HCT116 (cell line): ENCODE measurements around the gene SVEP1. TPM values are rescaled to one million over a fixed set of nuclear protein-coding genes. Genes with fewer than 3 reads are reported as not detected.

ENCODE experiments used
- ATAC-seq: fragments of 200-7000 bp; cut with Tn5 transposase; 2 replicates; pipeline ENCODE4 v1.9.1; 2020; ENCODE audit warnings: mild to moderate bottlenecking, moderate library complexity
- BruUV-seq: library from RNA; stranded (reverse); fragments of 400-500 nt; replicated peaks from 2 replicates; lab custom pipeline; 2021; lab: Mats Ljungman, UMichigan
- CTCF ChIA-PET: fragments of 300-600 bp; sonication (Branson Sonifier 250); formaldehyde crosslinking; loops from one replicate; lab custom pipeline; 2021; ENCODE audit warnings: antibody characterized with exemption; lab: Charles Lee
- POLR2A ChIA-PET: fragments of 300-600, 350-600 bp; sonication (Branson Sonifier 250); formaldehyde crosslinking; loops from one replicate; lab custom pipeline; 2021; ENCODE audit warnings: antibody characterized with exemption; lab: Charles Lee
- RAD21 ChIA-PET, 2 experiments: fragments of 300-600 bp; sonication (Branson Sonifier 250); formaldehyde crosslinking; loops; one replicate each; lab custom pipeline; 2023; ENCODE audit warnings: low total read pairs in 2 of 2; ENCODE audit not compliant: uncharacterized antibody in 2 of 2, unreplicated experiment in 2 of 2, low non-redundant PET in 1 of 2; lab: Charles Lee
- DNase-seq: peaks from one replicate; pipeline ENCODE4 v3.0.0-alpha.2; 2010; ENCODE audit warnings: low read depth, low spot score
- H2AFZ ChIP-seq: fragments of 200-600 bp; shearing (Covaris generic), sonication (generic); 2 replicates; pipeline ENCODE4 v1.6.1; 2017; ENCODE audit warnings: low read depth, mixed run types, mixed read lengths, antibody characterized with exemption, low read length; ENCODE audit not compliant: poor library complexity, severe bottlenecking
- H3K27ac ChIP-seq: 2 replicates; pipeline ENCODE4 v1.5.1; 2012; ENCODE audit warnings: low read depth, low read length
- H3K27me3 ChIP-seq: fragments of 200-600 bp; sonication (generic); 2 replicates; pipeline ENCODE4 v1.6.1; 2016; ENCODE audit warnings: mixed run types, low read length, mixed read lengths; ENCODE audit not compliant: insufficient read depth
- H3K36me3 ChIP-seq, 2 experiments: fragments of 200-500 bp in 1 of 2; fragments of 200-600 bp in 1 of 2; sonication (Bioruptor generic) in 1 of 2; sonication (generic) in 1 of 2; 2 replicates each; pipeline versions ENCODE4 v1.5.1 to v1.6.1; 2014 to 2016; ENCODE audit warnings: low read length in 2 of 2, inconsistent platforms in 1 of 2, mixed read lengths in 1 of 2, mixed run types in 1 of 2; ENCODE audit not compliant: insufficient read depth in 2 of 2, control insufficient read depth in 1 of 2
- H3K4me1 ChIP-seq, 2 experiments: fragments of 200-600 bp in 1 of 2; sonication (generic) in 1 of 2; 2 replicates each; pipeline versions ENCODE4 v1.5.1 to v1.6.1; 2012 to 2017; ENCODE audit warnings: low read length in 2 of 2, inconsistent platforms in 1 of 2, mild to moderate bottlenecking in 1 of 2, mixed read lengths in 1 of 2, mixed run types in 1 of 2, moderate library complexity in 1 of 2; ENCODE audit not compliant: insufficient read depth in 2 of 2, control insufficient read depth in 1 of 2
- H3K4me2 ChIP-seq: fragments of 200-600 bp; sonication (generic); 2 replicates; pipeline ENCODE4 v1.6.1; 2017; ENCODE audit warnings: mixed run types, low read length, mixed read lengths
- H3K4me3 ChIP-seq, 2 experiments: fragments of 200-600 bp in 1 of 2; sonication (generic) in 1 of 2; replicated peaks in 1 of 2; 2 replicates each; pipeline ENCODE4 v1.5.1; 2011 to 2016; ENCODE audit warnings: low read length in 2 of 2, control low read depth in 1 of 2, low read depth in 1 of 2, mild to moderate bottlenecking in 1 of 2, mixed read lengths in 1 of 2, mixed run types in 1 of 2
- H3K79me2 ChIP-seq: fragments of 200-600 bp; sonication (generic); 2 replicates; pipeline ENCODE4 v1.6.1; 2017; ENCODE audit warnings: mild to moderate bottlenecking, mixed run types, low read length, moderate library complexity, mixed read lengths; ENCODE audit not compliant: insufficient read depth
- H3K9ac ChIP-seq: fragments of 200-600 bp; sonication (generic); 2 replicates; pipeline ENCODE4 v1.6.1; 2016; ENCODE audit warnings: low read length, mixed read lengths
- H3K9me2 ChIP-seq: fragments of 200-600 bp; sonication (generic), shearing (Covaris generic); 2 replicates; pipeline ENCODE4 v1.6.1; 2017; ENCODE audit warnings: mixed run types, mild to moderate bottlenecking, moderate library complexity; ENCODE audit not compliant: insufficient read depth
- H3K9me3 ChIP-seq, 2 experiments: fragments of 200-500 bp in 1 of 2; fragments of 200-600 bp in 1 of 2; sonication (Bioruptor generic) in 1 of 2; sonication (generic) in 1 of 2; 2 replicates each; pipeline ENCODE4 v1.6.1; 2014 to 2017; ENCODE audit warnings: low read length in 2 of 2, mixed read lengths in 2 of 2, inconsistent platforms in 1 of 2, low read depth in 1 of 2, mild to moderate bottlenecking in 1 of 2, mixed run types in 1 of 2, moderate library complexity in 1 of 2; ENCODE audit not compliant: control insufficient read depth in 1 of 2, insufficient read depth in 1 of 2
- H4K20me1 ChIP-seq: fragments of 200-600 bp; sonication (generic), shearing (Covaris generic); 2 replicates; pipeline ENCODE4 v1.6.1; 2017; ENCODE audit warnings: mixed run types, mild to moderate bottlenecking, moderate library complexity; ENCODE audit not compliant: insufficient read depth
- CBX3 ChIP-seq: IDR thresholded peaks from 2 replicates; pipeline ENCODE4 v1.6.1; 2012; ENCODE audit warnings: low read depth
- CEBPB ChIP-seq: IDR thresholded peaks from 2 replicates; pipeline ENCODE4 v1.6.1; 2012; ENCODE audit warnings: low read depth
- EGR1 ChIP-seq: IDR thresholded peaks from 2 replicates; pipeline ENCODE4 v1.6.1; 2012; ENCODE audit warnings: low read depth
- ELF1 ChIP-seq: IDR thresholded peaks from 2 replicates; pipeline ENCODE4 v1.6.1; 2012; ENCODE audit warnings: low read depth, borderline replicate concordance
- EZH2 ChIP-seq: fragments of 200-600 bp; sonication (generic); IDR thresholded peaks from 2 replicates; pipeline ENCODE4 v1.6.1; 2017; ENCODE audit warnings: antibody characterized with exemption, mixed run types
- EZH2phosphoT487 ChIP-seq: fragments of 200-600 bp; IDR thresholded peaks from 2 replicates; pipeline ENCODE4 v1.6.1; 2018; ENCODE audit warnings: antibody characterized with exemption, borderline replicate concordance
- FOSL1 ChIP-seq: IDR thresholded peaks from 2 replicates; pipeline ENCODE4 v1.6.1; 2012; ENCODE audit warnings: low read depth
- JUND ChIP-seq: IDR thresholded peaks from 2 replicates; pipeline ENCODE4 v1.6.1; 2012
- POLR2A ChIP-seq: IDR thresholded peaks from 2 replicates; pipeline ENCODE4 v1.7.0; 2011; ENCODE audit warnings: borderline replicate concordance; ENCODE audit not compliant: insufficient read depth, insufficient read length; ENCODE audit errors: extremely low read depth
- POLR2AphosphoS5 ChIP-seq: IDR thresholded peaks from 2 replicates; pipeline ENCODE4 v1.6.1; 2011; ENCODE audit warnings: mild to moderate bottlenecking, low read depth, low read length, moderate library complexity
- RAD21 ChIP-seq: IDR thresholded peaks from 2 replicates; pipeline ENCODE4 v1.6.1; 2012; ENCODE audit warnings: low read depth, mild to moderate bottlenecking
- SIN3A ChIP-seq: IDR thresholded peaks from 2 replicates; pipeline ENCODE4 v1.6.1; 2012; ENCODE audit warnings: low read depth
- SP1 ChIP-seq: IDR thresholded peaks from 2 replicates; pipeline ENCODE4 v1.6.1; 2012; ENCODE audit warnings: low read depth
- TCF7L2 ChIP-seq: IDR thresholded peaks from 2 replicates; pipeline ENCODE4 v1.7.0; 2011; ENCODE audit warnings: borderline replicate concordance, inconsistent platforms; ENCODE audit not compliant: insufficient read depth, insufficient read length; ENCODE audit errors: extremely low read depth
- YY1 ChIP-seq: IDR thresholded peaks from 2 replicates; pipeline ENCODE4 v1.6.1; 2011; ENCODE audit warnings: low read length, low read depth, moderate library complexity, mild to moderate bottlenecking; ENCODE audit not compliant: insufficient replicate concordance; ENCODE audit errors: extremely low read depth
- ZFX ChIP-seq: fragments of 450-650 bp; IDR thresholded peaks from 2 replicates; pipeline ENCODE4 v1.6.1; 2017
- ZNF274 ChIP-seq: fragments of 200-500 bp; sonication (Bioruptor generic); IDR thresholded peaks from 2 replicates; pipeline ENCODE4 v1.6.1; 2014; ENCODE audit warnings: mild to moderate bottlenecking, low read depth, low read length, inconsistent platforms
- intact Hi-C: fragments of 100-400 bp; cut with micrococcal nuclease; formaldehyde crosslinking; loops from 2 replicates; pipeline ENCODE4 v1.10.0; 2022
- total RNA-seq: library from RNA; stranded (reverse); gene quantifications from one replicate; pipeline ENCODE4 v1.2.1, GENCODE V29; 2021; ENCODE audit not compliant: unreplicated experiment
- TF ChIP-seq, protein P1 (sequence below): IDR thresholded peaks from 2 replicates; pipeline ENCODE4 v1.6.1; 2012
- TF ChIP-seq, protein P2 (sequence below): IDR thresholded peaks from 2 replicates; pipeline ENCODE4 v1.6.1; 2011; ENCODE audit warnings: mild to moderate bottlenecking, low read length, moderate library complexity; ENCODE audit not compliant: insufficient replicate concordance; ENCODE audit errors: extremely low read depth
- TF ChIP-seq, protein P3 (sequence below): IDR thresholded peaks from 2 replicates; pipeline ENCODE4 v1.6.1; 2012

The SVEP1 gene
- total RNA-seq, 1 experiment from 2014 or later, result 0.15 TPM

GRCh38 chr9:110543631-110544051 lies 35.9 kb downstream of the SVEP1 start:
- no peak for ATAC-seq
- RAD21 ChIA-PET, result no interaction called here
- TF ChIP-seq ZFX, result no peak
- TF ChIP-seq FOSL1, result no peak
- TF ChIP-seq RAD21, result no peak
- no peak for TF ChIP-seq POLR2AphosphoS5
- TF ChIP-seq, protein P1, sequence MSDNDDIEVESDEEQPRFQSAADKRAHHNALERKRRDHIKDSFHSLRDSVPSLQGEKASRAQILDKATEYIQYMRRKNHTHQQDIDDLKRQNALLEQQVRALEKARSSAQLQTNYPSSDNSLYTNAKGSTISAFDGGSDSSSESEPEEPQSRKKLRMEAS, result no peak
- TF ChIP-seq ELF1, result no peak
- TF ChIP-seq YY1, result no peak
- TF ChIP-seq SP1, result no peak
- no peak for TF ChIP-seq EGR1
- no peak for TF ChIP-seq ZNF274

DNA sequence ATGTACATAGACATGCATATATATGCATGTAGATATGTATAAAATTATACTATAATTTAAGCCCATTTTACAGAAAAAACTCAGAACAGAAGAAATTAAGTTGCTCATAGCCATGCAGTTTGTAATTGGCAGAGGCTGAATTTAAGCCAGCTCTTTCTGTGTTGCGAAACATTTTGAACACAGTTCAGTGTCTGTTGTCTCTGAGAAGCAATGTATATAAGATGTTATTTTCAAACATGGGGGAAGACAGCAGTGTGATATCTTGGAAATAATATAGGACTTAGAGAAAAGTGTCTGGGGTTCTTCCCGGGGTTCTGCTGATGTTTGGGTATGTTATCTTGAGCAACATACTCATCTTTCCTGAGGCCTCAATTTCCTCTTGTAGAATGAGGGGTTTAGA lies 37.6 kb downstream of the SVEP1 start:
- no peak overlapping the region for H3K4me3 ChIP-seq
- H3K4me1 ChIP-seq, result no peaks in the 10 kb centered on the region; a peak in 1 of 4 replicates
- H3K4me2 ChIP-seq, result no peak overlapping the region
- H4K20me1 ChIP-seq, result no peaks in the 10 kb centered on the region
- H3K9me2 ChIP-seq, result no peaks in the 10 kb centered on the region
- no peak overlapping the region for H2AFZ ChIP-seq
- H3K9me3 ChIP-seq, result no peaks in the 10 kb centered on the region
- no peaks in the 10 kb centered on the region for H3K36me3 ChIP-seq
- no peak for ATAC-seq
- H3K79me2 ChIP-seq, result no peaks in the 10 kb centered on the region
- no peak overlapping the region for H3K27ac ChIP-seq
- no peaks in the 10 kb centered on the region for H3K27me3 ChIP-seq
- DNase-seq, result no peak
- POLR2A ChIA-PET, result no interaction called here
- RAD21 ChIA-PET, result no interaction called here
- H3K9ac ChIP-seq, result no peak overlapping the region
- BruUV-seq, result no TSS peak
- intact Hi-C loops, result no loop called here
- CTCF ChIA-PET, result no interaction called here
- TF ChIP-seq POLR2A (no peak), TCF7L2 (no peak), POLR2AphosphoS5 (no peak), ZFX (no peak), CEBPB (no peak), YY1 (no peak), SIN3A (no peak), EGR1 (no peak), CBX3 (no peak), EZH2phosphoT487 (no peak), JUND (no peak), FOSL1 (no peak), EZH2 (no peak)
- TF ChIP-seq, protein P2, sequence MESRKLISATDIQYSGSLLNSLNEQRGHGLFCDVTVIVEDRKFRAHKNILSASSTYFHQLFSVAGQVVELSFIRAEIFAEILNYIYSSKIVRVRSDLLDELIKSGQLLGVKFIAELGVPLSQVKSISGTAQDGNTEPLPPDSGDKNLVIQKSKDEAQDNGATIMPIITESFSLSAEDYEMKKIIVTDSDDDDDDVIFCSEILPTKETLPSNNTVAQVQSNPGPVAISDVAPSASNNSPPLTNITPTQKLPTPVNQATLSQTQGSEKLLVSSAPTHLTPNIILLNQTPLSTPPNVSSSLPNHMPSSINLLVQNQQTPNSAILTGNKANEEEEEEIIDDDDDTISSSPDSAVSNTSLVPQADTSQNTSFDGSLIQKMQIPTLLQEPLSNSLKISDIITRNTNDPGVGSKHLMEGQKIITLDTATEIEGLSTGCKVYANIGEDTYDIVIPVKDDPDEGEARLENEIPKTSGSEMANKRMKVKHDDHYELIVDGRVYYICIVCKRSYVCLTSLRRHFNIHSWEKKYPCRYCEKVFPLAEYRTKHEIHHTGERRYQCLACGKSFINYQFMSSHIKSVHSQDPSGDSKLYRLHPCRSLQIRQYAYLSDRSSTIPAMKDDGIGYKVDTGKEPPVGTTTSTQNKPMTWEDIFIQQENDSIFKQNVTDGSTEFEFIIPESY, result no peak
- TF ChIP-seq, protein P3, sequence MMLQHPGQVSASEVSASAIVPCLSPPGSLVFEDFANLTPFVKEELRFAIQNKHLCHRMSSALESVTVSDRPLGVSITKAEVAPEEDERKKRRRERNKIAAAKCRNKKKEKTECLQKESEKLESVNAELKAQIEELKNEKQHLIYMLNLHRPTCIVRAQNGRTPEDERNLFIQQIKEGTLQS, result no peak
- TF ChIP-seq, protein P1, result no peak

More at GRCh38 chr9:110543631-110544051, 35.9 kb downstream of the SVEP1 start:
- no peaks in the 10 kb centered on the region; a peak in 1 of 4 replicates for H3K4me1 ChIP-seq
- no peak overlapping the region for H2AFZ ChIP-seq
- H3K4me3 ChIP-seq, result no peak overlapping the region
- no peak for DNase-seq
- intact Hi-C loops, result no loop called here
- ChIA-PET POLR2A (no interaction called here), CTCF (no interaction called here)
- H4K20me1 ChIP-seq, result no peaks in the 10 kb centered on the region
- H3K9me2 ChIP-seq, result no peaks in the 10 kb centered on the region
- no peak overlapping the region for H3K27ac ChIP-seq
- H3K79me2 ChIP-seq, result no peaks in the 10 kb centered on the region
- H3K27me3 ChIP-seq, result no peaks in the 10 kb centered on the region
- H3K4me2 ChIP-seq, result no peak overlapping the region
- H3K9ac ChIP-seq, result no peak overlapping the region
- H3K36me3 ChIP-seq, result no peaks in the 10 kb centered on the region
- BruUV-seq, result no TSS peak
- H3K9me3 ChIP-seq, result no peaks in the 10 kb centered on the region
